ENCODE results near the gene PRR23C. TPM values are rescaled to one million over a fixed set of nuclear protein-coding genes. Genes with fewer than 3 reads are reported as not detected.

The PRR23C gene
- total RNA-seq, 4 donors from 2014 or later = not detected

- Histone ChIP-seq H3K36me3 (no peaks in the 10 kb centered on the region), H3K4me1 (no peaks in the 10 kb centered on the region), H3K9me3 (no peaks in the 10 kb centered on the region), H3K27me3 (no peaks in the 10 kb centered on the region), H3K4me3 (no peak overlapping the region), H3K27ac (no peak overlapping the region)
- no peak for TF ChIP-seq POLR2A (IDR thresholded peaks at IDR 0.05)
- TF ChIP-seq CTCF (IDR thresholded peaks at IDR 0.05) = no peak
- no peak for TF ChIP-seq POLR2AphosphoS5 (IDR thresholded peaks at IDR 0.05)
- TF ChIP-seq EP300 (IDR thresholded peaks at IDR 0.05) = no peak
- no peak for DNase-seq (ENCODE audit: low spot score in 2 of 2)
- WGBS = 73% methylated on average over 3 of the region's 3 CpGs
These were observed 28.2 kb downstream of the PRR23C start for GRCh38 chr3:139016430-139017048.

- no peak for TF ChIP-seq EP300 (IDR thresholded peaks at IDR 0.05)
- no peak for TF ChIP-seq POLR2A (IDR thresholded peaks at IDR 0.05)
- H3K27me3 ChIP-seq = no peaks in the 10 kb centered on the region
- no peak within 1 kb of the TSS for H3K4me3 ChIP-seq
- H3K27ac ChIP-seq = no peak within 1 kb of the TSS
- H3K4me1 ChIP-seq = no peaks in the 10 kb centered on the region
- no peaks in the 10 kb centered on the region for H3K36me3 ChIP-seq
- no peaks in the 10 kb centered on the region for H3K9me3 ChIP-seq
- WGBS = 69% methylated on average over 44 of the region's 60 CpGs
- no peak for DNase-seq (ENCODE audit: low spot score in 2 of 2)
These were observed 38.5 kb downstream of the PRR23C start, which contains the start of gene PRR23A for GRCh38 chr3:139006051-139006716. TSS of gene PRR23A (minus strand) at chr3:139006268. CDS start at chr3:139006268, 0 bp downstream.

GRCh38 chr3:139005356-139005993 is 39.2 kb downstream of the PRR23C start:
- Histone ChIP-seq H3K27me3 (no peaks in the 10 kb centered on the region), H3K9me3 (no peaks in the 10 kb centered on the region), H3K4me3 (no peak overlapping the region), H3K27ac (no peak overlapping the region), H3K36me3 (no peaks in the 10 kb centered on the region), H3K4me1 (no peaks in the 10 kb centered on the region)
- no peak for TF ChIP-seq EP300 (IDR thresholded peaks at IDR 0.05)
- no peak for TF ChIP-seq POLR2AphosphoS5 (IDR thresholded peaks at IDR 0.05)
- TF ChIP-seq POLR2A (IDR thresholded peaks at IDR 0.05) = no peak
- no peak for TF ChIP-seq CTCF (IDR thresholded peaks at IDR 0.05)
- WGBS = 86% methylated on average over 37 of the region's 45 CpGs
- no peak for DNase-seq (ENCODE audit: low spot score in 2 of 2)

- Histone ChIP-seq H3K27ac (no peak overlapping the region), H3K4me1 (no peaks in the 10 kb centered on the region), H3K9me3 (no peaks in the 10 kb centered on the region), H3K4me3 (no peak overlapping the region), H3K27me3 (peaks cover 5% of the 10 kb centered on the region), H3K36me3 (no peaks in the 10 kb centered on the region)
- WGBS = 85% methylated on average over 1 of the region's 1 CpG
- no peak for DNase-seq (ENCODE audit: low spot score in 2 of 2)
- no peak for TF ChIP-seq CTCF (IDR thresholded peaks at IDR 0.05)
These were observed 49.0 kb downstream of the PRR23C start for GRCh38 chr3:138995706-138996105.

Other genes starting within 250 kb of the PRR23C start
- 10 to 100 TPM; 47.4 to 66.9 (median 53.2) TPM for gene PIK3CB, start 210.0 kb downstream of the PRR23C start, total RNA-seq
- under 1 TPM in 1 of 4 donors, not detected in 3; 0.30 TPM for gene FOXL2, start 97.8 kb downstream of the PRR23C start, total RNA-seq
- gene FOXL2NB, start 97.7 kb downstream of the PRR23C start, total RNA-seq = under 1 TPM in 1 of 4 donors, not detected in 3; 0.26 TPM
- gene PRR23A, start 38.6 kb downstream of the PRR23C start, total RNA-seq = not detected
- not detected for gene PRR23B, start 24.0 kb downstream of the PRR23C start, total RNA-seq